ENCODE measurements around the gene PPP1R3D. TPM values are rescaled to one million over a fixed set of nuclear protein-coding genes. Genes with fewer than 3 reads are reported as not detected.

PPP1R3D gene
- total RNA-seq, 4 donors from 2014 or later: 8.4 to 14.7 (median 10.8) TPM

GRCh38 chr20:59939052-59939878 lies 840 bp downstream of the PPP1R3D start:
- intact Hi-C loops (cut with DNase I): no loop called here
- Histone ChIP-seq H3K27me3 (no peaks in the 10 kb centered on the region), H3K4me1 (peaks cover 30 to 68% (median 37%) of the 10 kb centered on the region in 3 donors), H3K36me3 (peaks cover 1 to 25% (median 1%) of the 10 kb centered on the region in 3 donors), H3K27ac (peak overlapping the region; percentile 91 to 96 (median 94)), H3K4me3 (peak overlapping the region; percentile 61 to 88 (median 77)), H3K9me3 (no peaks in the 10 kb centered on the region)
- TF ChIP-seq CTCF (IDR thresholded peaks at IDR 0.05) (no peak), POLR2A (IDR thresholded peaks at IDR 0.05) (no peak)
- DNase-seq: no peak
- WGBS, 2 donors: 91 to 95% methylated on average over 20 to 33 of the region's 104 CpGs

GRCh38 chr20:59938696-59939051 lies 1.4 kb downstream of the PPP1R3D start:
- H3K9me3 ChIP-seq: no peaks in the 10 kb centered on the region
- 14 to 86% methylated on average over 2 to 6 of the region's 7 CpGs for WGBS, 2 donors
- intact Hi-C loops (cut with DNase I): no loop called here
- H3K36me3 ChIP-seq: peaks cover 0 to 19% (median 0%) of the 10 kb centered on the region in 3 donors
- TF ChIP-seq CTCF (IDR thresholded peaks at IDR 0.05): no peak
- TF ChIP-seq POLR2A (IDR thresholded peaks at IDR 0.05): no peak
- H3K4me1 ChIP-seq: peaks cover 32 to 74% (median 37%) of the 10 kb centered on the region in 3 donors
- no peaks in the 10 kb centered on the region for H3K27me3 ChIP-seq
- peak overlapping the region in 3 of 4 donors; percentile 67 to 88 (median 87) for H3K4me3 ChIP-seq
- no peak for DNase-seq
- H3K27ac ChIP-seq: peak overlapping the region in 2 of 4 donors; percentile 32 to 92

- 62 to 67% methylated on average over 4 of the region's 4 CpGs for WGBS, 2 donors
- no peaks in the 10 kb centered on the region for H3K9me3 ChIP-seq
- H3K27me3 ChIP-seq: no peaks in the 10 kb centered on the region
- TF ChIP-seq POLR2A (IDR thresholded peaks at IDR 0.05): no peak
- TF ChIP-seq CTCF (IDR thresholded peaks at IDR 0.05): no peak
- H3K4me3 ChIP-seq: peak overlapping the region in 3 of 4 donors; percentile 11 to 87 (median 67)
- peak overlapping the region in 2 of 4 donors; percentile 32 to 92 for H3K27ac ChIP-seq
- DNase-seq: no peak
- peaks cover 0 to 14% (median 0%) of the 10 kb centered on the region in 3 donors for H3K36me3 ChIP-seq
- H3K4me1 ChIP-seq: peaks cover 36 to 78% (median 37%) of the 10 kb centered on the region in 3 donors
- intact Hi-C loops (cut with DNase I): no loop called here
These were observed 1.9 kb downstream of the PPP1R3D start for GRCh38 chr20:59938221-59938620.

GRCh38 chr20:59937150-59937549 lies 3.0 kb downstream of the PPP1R3D start:
- H3K27ac ChIP-seq: no peak overlapping the region
- DNase-seq: no peak
- no peak for TF ChIP-seq POLR2A (IDR thresholded peaks at IDR 0.05)
- no peaks in the 10 kb centered on the region for H3K27me3 ChIP-seq
- peaks cover 37 to 74% (median 38%) of the 10 kb centered on the region in 3 donors for H3K4me1 ChIP-seq
- intact Hi-C loops (cut with DNase I): no loop called here
- peak overlapping the region in 1 of 4 donors; percentile 5 for H3K4me3 ChIP-seq
- 60 to 74% methylated on average over 3 of the region's 3 CpGs for WGBS, 2 donors
- H3K9me3 ChIP-seq: no peaks in the 10 kb centered on the region
- peaks cover 0 to 4% (median 0%) of the 10 kb centered on the region in 3 donors for H3K36me3 ChIP-seq

- H3K9me3 ChIP-seq: no peaks in the 10 kb centered on the region
- 58 to 73% methylated on average over 4 of the region's 4 CpGs for WGBS, 2 donors
- no peaks in the 10 kb centered on the region for H3K27me3 ChIP-seq
- no peak overlapping the region for H3K4me3 ChIP-seq
- peaks cover 29 to 66% (median 34%) of the 10 kb centered on the region in 3 donors for H3K4me1 ChIP-seq
- DNase-seq: no peak
- no peak for TF ChIP-seq CTCF (IDR thresholded peaks at IDR 0.05)
- TF ChIP-seq POLR2A (IDR thresholded peaks at IDR 0.05): no peak
- no peaks in the 10 kb centered on the region for H3K36me3 ChIP-seq
- no peak overlapping the region for H3K27ac ChIP-seq
- intact Hi-C loops (cut with DNase I): no loop called here
These were observed 3.7 kb downstream of the PPP1R3D start for GRCh38 chr20:59936409-59936808.

All from esophagus squamous epithelium (tissue), 5 donors.